WTC11 (cell line): ENCODE measurements around the gene ADGRV1. TPM values are rescaled to one million over a fixed set of nuclear protein-coding genes. Genes with fewer than 3 reads are reported as not detected.

Source experiments
- ATAC-seq: fragments of 200-7000 bp; cut with Tn5 transposase; 2 replicates; pipeline ENCODE4 v1.10.0; 2021; ENCODE audit warnings: mild to moderate bottlenecking, moderate library complexity
- CTCF ChIA-PET: fragments of 300-600 bp; sonication (Branson Sonifier 250); formaldehyde crosslinking; loops from one replicate; lab custom pipeline; 2021; ENCODE audit warnings: antibody characterized with exemption; lab: Charles Lee
- POLR2A ChIA-PET: fragments of 350-600 bp; sonication (Branson Sonifier 250); formaldehyde crosslinking; loops from one replicate; lab custom pipeline; 2021; ENCODE audit warnings: antibody characterized with exemption; lab: Charles Lee
- DNase-seq: peaks from one replicate; pipeline ENCODE4 v3.0.0; 2021; ENCODE audit warnings: low spot score
- H3K27ac Mint-ChIP-seq: 2 replicates; pipeline ENCODE4 v1.8.0; 2021; ENCODE audit warnings: mixed read lengths
- H3K27me3 Mint-ChIP-seq: 2 replicates; pipeline ENCODE4 v1.8.0; 2021; ENCODE audit warnings: low read depth, mild to moderate bottlenecking, moderate library complexity, mixed read lengths
- H3K36me3 Mint-ChIP-seq: 2 replicates; pipeline ENCODE4 v1.8.0; 2021; ENCODE audit warnings: mixed read lengths
- H3K4me1 Mint-ChIP-seq: 2 replicates; pipeline ENCODE4 v1.8.0; 2022; ENCODE audit warnings: mixed read lengths
- H3K4me3 Mint-ChIP-seq: 2 replicates; pipeline ENCODE4 v1.8.0; 2021; ENCODE audit warnings: mild to moderate bottlenecking, moderate library complexity, mixed read lengths
- H3K9me3 Mint-ChIP-seq: 2 replicates; pipeline ENCODE4 v1.8.0; 2021; ENCODE audit warnings: mixed read lengths
- ARID4B ChIP-seq: sonication (generic); formaldehyde crosslinking; IDR thresholded peaks from 2 replicates; pipeline ENCODE4 v1.8.0; 2023; ENCODE audit warnings: missing genetic modification reagents, mild to moderate bottlenecking, borderline replicate concordance
- EMX1 ChIP-seq: fragments of 250-450 bp; sonication (Bioruptor Pico); IDR thresholded peaks from 2 replicates; pipeline ENCODE4 v1.8.0; 2021; ENCODE audit warnings: mild to moderate bottlenecking
- ERG ChIP-seq: fragments of 250-450 bp; sonication (Bioruptor Pico); IDR thresholded peaks from 2 replicates; pipeline ENCODE4 v1.8.0; 2021; ENCODE audit warnings: mild to moderate bottlenecking
- IRF1 ChIP-seq: sonication (generic); formaldehyde crosslinking; IDR thresholded peaks from 2 replicates; pipeline ENCODE4 v1.8.0; 2023; ENCODE audit warnings: missing genetic modification reagents
- PREB ChIP-seq: sonication (generic); formaldehyde crosslinking; IDR thresholded peaks from 2 replicates; pipeline ENCODE4 v1.8.1; 2022; ENCODE audit warnings: mild to moderate bottlenecking, missing genetic modification reagents, moderate library complexity, borderline replicate concordance
- USF1 ChIP-seq: sonication (generic); formaldehyde crosslinking; IDR thresholded peaks from 2 replicates; pipeline ENCODE4 v1.8.0; 2022; ENCODE audit warnings: mild to moderate bottlenecking, missing genetic modification reagents
- ZBTB43 ChIP-seq: sonication (generic); formaldehyde crosslinking; IDR thresholded peaks from 2 replicates; pipeline ENCODE4 v1.8.1; 2023; ENCODE audit warnings: mild to moderate bottlenecking, missing genetic modification reagents
- ZNF263 ChIP-seq: sonication (generic); formaldehyde crosslinking; IDR thresholded peaks from 2 replicates; pipeline ENCODE4 v1.8.1; 2022; ENCODE audit warnings: low read depth, mild to moderate bottlenecking, moderate library complexity, missing genetic modification reagents
- ZNF281 ChIP-seq: sonication (generic); formaldehyde crosslinking; IDR thresholded peaks from 2 replicates; pipeline ENCODE4 v1.8.0; 2023; ENCODE audit warnings: mild to moderate bottlenecking, missing genetic modification reagents
- total RNA-seq: library from RNA; stranded (reverse); gene quantifications from 3 replicates; pipeline ENCODE4 v1.2.3, GENCODE V29; 2021

Gene ADGRV1
- total RNA-seq, 1 experiment from 2014 or later, result 74.5 TPM

- CTCF ChIA-PET, result no interaction called here
- ATAC-seq, result no peak
- POLR2A ChIA-PET, result no interaction called here
- H3K4me3 Mint-ChIP-seq, result no peak overlapping the region
- H3K36me3 Mint-ChIP-seq, result no peaks in the 10 kb centered on the region
- no peaks in the 10 kb centered on the region for H3K27me3 Mint-ChIP-seq
- no peak for DNase-seq
- peaks cover 24% of the 10 kb centered on the region for H3K4me1 Mint-ChIP-seq
- H3K9me3 Mint-ChIP-seq, result no peaks in the 10 kb centered on the region; the same call in 1 of the 2 replicates
- TF ChIP-seq EMX1 (CRISPR knock-in tag) (no peak), ARID4B (CRISPR knock-in tag) (no peak), ZBTB43 (CRISPR knock-in tag) (no peak), PREB (CRISPR knock-in tag) (no peak), ZNF263 (CRISPR knock-in tag) (no peak), IRF1 (CRISPR knock-in tag) (no peak)
- TF ChIP-seq, all 79 proteins: peak for 0
- peak overlapping the region; percentile 17; the same call in 1 of the 2 replicates for H3K27ac Mint-ChIP-seq
These were observed 24.8 kb upstream of the ADGRV1 start for GRCh38 chr5:90533794-90534193.

- no peak overlapping the region for H3K27ac Mint-ChIP-seq
- H3K9me3 Mint-ChIP-seq, result peaks cover 5% of the 10 kb centered on the region; the same call in 1 of the 2 replicates
- no peak for DNase-seq
- no peaks in the 10 kb centered on the region for H3K27me3 Mint-ChIP-seq
- ChIA-PET CTCF (no interaction called here), POLR2A (no interaction called here)
- H3K4me3 Mint-ChIP-seq, result no peak overlapping the region
- no peaks in the 10 kb centered on the region for H3K36me3 Mint-ChIP-seq
- ATAC-seq, result no peak
- TF ChIP-seq USF1 (CRISPR knock-in tag), result no peak
- TF ChIP-seq ZNF281 (CRISPR knock-in tag), result no peak
- no peak for TF ChIP-seq ERG (CRISPR knock-in tag)
- peaks cover 24% of the 10 kb centered on the region for H3K4me1 Mint-ChIP-seq
These were observed 23.7 kb upstream of the ADGRV1 start for GRCh38 chr5:90534922-90535321.
